Measurements from ENCODE around the gene GALNT2. TPM values are rescaled to one million over a fixed set of nuclear protein-coding genes. Genes with fewer than 3 reads are reported as not detected.

GALNT2 gene
- total RNA-seq, 2 donors from 2014 or later: 29.9 to 39.5 TPM

DNA sequence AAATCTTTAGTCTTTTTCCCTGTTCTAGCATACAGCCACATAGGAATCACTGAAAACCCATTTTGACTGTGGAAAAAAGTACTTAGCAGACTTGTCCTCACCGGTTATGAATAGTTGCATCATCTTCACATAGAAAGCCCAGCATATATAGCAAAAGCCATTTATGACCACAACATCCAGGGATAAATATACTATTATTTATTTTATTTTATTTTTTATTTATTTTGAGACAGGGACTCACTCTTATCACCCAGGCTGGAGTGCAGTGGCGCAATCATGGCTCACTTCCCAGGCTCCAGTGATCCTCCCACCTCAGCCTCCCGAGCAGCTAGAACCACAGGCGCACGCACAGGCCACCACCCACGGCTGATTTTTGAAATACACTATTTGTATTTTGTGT is 175.3 kb downstream of the GALNT2 start:
- no peak for TF ChIP-seq CTCF (IDR thresholded peaks at IDR 0.05)
- H3K4me3 ChIP-seq: no peak overlapping the region
- H3K36me3 ChIP-seq: peaks cover 8% of the 10 kb centered on the region
- no peak overlapping the region for H3K27ac ChIP-seq
- H3K9me3 ChIP-seq: no peaks in the 10 kb centered on the region
- peak; percentile 47 for DNase-seq (ENCODE audit: low spot score)
- no peaks in the 10 kb centered on the region for H3K27me3 ChIP-seq
- peaks cover 0 to under 1% of the 10 kb centered on the region in 2 donors for H3K4me1 ChIP-seq

GRCh38 chr1:230243146-230243545 is 176.1 kb downstream of the GALNT2 start:
- H3K4me3 ChIP-seq: no peak overlapping the region
- no peak for TF ChIP-seq CTCF (IDR thresholded peaks at IDR 0.05)
- H3K4me1 ChIP-seq: no peaks in the 10 kb centered on the region
- H3K27me3 ChIP-seq: no peaks in the 10 kb centered on the region
- H3K27ac ChIP-seq: no peak overlapping the region
- H3K36me3 ChIP-seq: peaks cover 8% of the 10 kb centered on the region
- DNase-seq (ENCODE audit: low spot score): peak; percentile 11
- H3K9me3 ChIP-seq: no peaks in the 10 kb centered on the region

- no peak for TF ChIP-seq CTCF (IDR thresholded peaks at IDR 0.05)
- Histone ChIP-seq H3K4me3 (no peak overlapping the region), H3K4me1 (no peaks in the 10 kb centered on the region), H3K27me3 (no peaks in the 10 kb centered on the region), H3K27ac (no peak overlapping the region), H3K9me3 (no peaks in the 10 kb centered on the region), H3K36me3 (peaks cover 8% of the 10 kb centered on the region)
- DNase-seq (ENCODE audit: low spot score): peak; percentile 18
Observed at GRCh38 chr1:230243583-230244353, 176.7 kb downstream of the GALNT2 start.

DNA sequence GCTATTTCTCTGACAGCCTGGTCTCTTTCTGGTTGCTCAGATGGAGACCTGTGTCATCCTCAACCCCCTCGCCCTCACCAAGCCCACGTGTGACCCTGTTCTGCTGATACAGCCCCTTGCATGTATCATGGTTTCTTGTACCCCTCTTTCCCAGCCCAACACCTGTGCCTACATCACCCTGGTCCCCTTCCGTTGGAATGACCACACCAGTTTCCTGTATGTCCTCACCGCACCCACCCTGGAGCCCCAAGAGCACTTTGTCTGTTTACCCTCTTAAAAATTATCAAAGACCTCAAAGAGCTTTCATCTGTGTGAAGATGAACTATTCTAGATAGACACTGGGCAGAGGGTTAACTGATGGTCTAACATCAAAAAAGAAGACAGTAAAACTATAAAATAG is 179.5 kb downstream of the GALNT2 start:
- H3K36me3 ChIP-seq: peaks cover 11% of the 10 kb centered on the region
- no peaks in the 10 kb centered on the region for H3K9me3 ChIP-seq
- H3K4me3 ChIP-seq: no peak overlapping the region
- H3K27me3 ChIP-seq: no peaks in the 10 kb centered on the region
- DNase-seq (ENCODE audit: low spot score): peak; percentile 2
- no peaks in the 10 kb centered on the region for H3K4me1 ChIP-seq
- TF ChIP-seq CTCF (IDR thresholded peaks at IDR 0.05): no peak
- H3K27ac ChIP-seq: no peak overlapping the region

GRCh38 chr1:230248016-230248888 is 181.2 kb downstream of the GALNT2 start:
- no peaks in the 10 kb centered on the region for H3K4me1 ChIP-seq
- peaks cover 19% of the 10 kb centered on the region for H3K36me3 ChIP-seq
- no peak for DNase-seq (ENCODE audit: low spot score)
- H3K4me3 ChIP-seq: no peak overlapping the region
- no peaks in the 10 kb centered on the region for H3K27me3 ChIP-seq
- no peaks in the 10 kb centered on the region for H3K9me3 ChIP-seq
- H3K27ac ChIP-seq: no peak overlapping the region
- TF ChIP-seq CTCF (IDR thresholded peaks at IDR 0.05): no peak
